Left ventricle myocardium inferior (tissue), 1 donor: ENCODE data around the gene IL22RA2. TPM values are rescaled to one million over a fixed set of nuclear protein-coding genes. Genes with fewer than 3 reads are reported as not detected.
"Not testable (repeated sequence)": the region's sequence is repeated elsewhere in the genome, so short reads cannot be mapped to it uniquely, and the experiment has no call there.

ENCODE experiments used
- DNase-seq: peaks from one replicate; pipeline ENCODE4 v3.0.0-alpha.2; 2020
- H3K27ac ChIP-seq: fragments of 200-600 bp; replicated peaks from 2 replicates; pipeline ENCODE4 v1.8.0; 2021
- H3K27me3 ChIP-seq: fragments of 200-600 bp; 2 replicates; pipeline ENCODE4 v1.8.0; 2021; ENCODE audit warnings: low read depth
- H3K36me3 ChIP-seq: fragments of 200-600 bp; 2 replicates; pipeline ENCODE4 v1.8.0; 2021
- H3K4me1 ChIP-seq: fragments of 200-600 bp; 2 replicates; pipeline ENCODE4 v1.8.0; 2021
- H3K4me3 ChIP-seq: fragments of 200-600 bp; 2 replicates; pipeline ENCODE4 v1.8.0; 2021; ENCODE audit warnings: mild to moderate bottlenecking, moderate library complexity
- H3K9me3 ChIP-seq: fragments of 200-600 bp; replicated peaks from 2 replicates; pipeline ENCODE4 v1.8.0; 2021
- CTCF ChIP-seq: fragments of 200-600 bp; IDR thresholded peaks from 2 replicates; pipeline ENCODE4 v1.8.0; 2021; ENCODE audit warnings: antibody characterized with exemption, mild to moderate bottlenecking, borderline replicate concordance
- intact Hi-C: fragments of 100-400 bp; cut with micrococcal nuclease; formaldehyde crosslinking; loops from one replicate; pipeline ENCODE4 v1.11.0; 2022
- total RNA-seq: library from RNA; stranded (reverse); fragmentation: NEBNext Ultra II Directional; extraction: Animal tissue kit (Norgen Biotek cat#: 25700); gene quantifications from one replicate; pipeline ENCODE4 v1.2.1, GENCODE V29; 2021
- donor health status: DM: no; HTN: yes; CAD: no; lungs with severe emphysema.

The IL22RA2 gene
- total RNA-seq, 1 donor from 2014 or later, result not detected

DNA sequence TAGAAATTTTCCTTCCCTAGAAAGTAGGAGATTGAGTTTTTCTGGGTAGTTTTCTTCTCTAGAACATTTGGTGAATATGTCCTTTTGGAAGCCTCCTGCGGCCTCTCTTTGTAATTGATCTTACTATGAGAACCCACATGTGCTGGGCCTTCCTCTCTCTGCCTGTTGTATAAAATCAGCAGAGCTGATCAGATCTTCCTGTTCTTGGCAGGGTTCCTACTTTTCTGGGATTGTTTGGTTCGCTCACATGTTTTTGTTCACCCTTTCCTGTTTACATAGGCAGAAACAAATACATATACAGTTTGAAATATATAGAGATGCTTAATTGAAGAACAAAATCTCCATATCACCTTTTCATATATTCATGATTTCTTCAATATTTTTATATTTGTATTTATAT is 57.8 kb downstream of the IL22RA2 start:
- H3K9me3 ChIP-seq, result peaks cover 29% of the 10 kb centered on the region
- H3K4me3 ChIP-seq, result no peak overlapping the region
- H3K36me3 ChIP-seq, result no peaks in the 10 kb centered on the region
- intact Hi-C loops, result no loop called here
- H3K27ac ChIP-seq, result peak overlapping the region; percentile 41
- H3K27me3 ChIP-seq, result no peaks in the 10 kb centered on the region
- no peak for TF ChIP-seq CTCF
- DNase-seq, result no peak
- H3K4me1 ChIP-seq, result peaks cover 18% of the 10 kb centered on the region

DNA sequence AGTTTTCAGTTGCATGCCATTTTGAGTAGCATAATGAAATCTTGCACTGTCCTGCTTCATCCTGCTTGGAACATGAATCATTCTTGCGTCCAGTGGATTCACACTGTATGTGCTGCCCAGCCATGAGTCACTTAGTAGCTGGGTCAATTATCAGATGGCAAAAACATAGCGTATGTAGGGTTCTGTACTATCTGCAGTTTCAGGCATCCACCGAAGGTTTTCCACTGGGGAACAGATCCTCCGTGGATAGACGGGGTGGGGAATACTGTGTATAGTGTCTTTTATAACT is 61.4 kb downstream of the IL22RA2 start:
- Histone ChIP-seq H3K27ac (no peak overlapping the region), H3K9me3 (no peaks in the 10 kb centered on the region), H3K36me3 (no peaks in the 10 kb centered on the region), H3K27me3 (no peaks in the 10 kb centered on the region), H3K4me1 (peaks cover 18% of the 10 kb centered on the region), H3K4me3 (no peak overlapping the region)
- TF ChIP-seq CTCF, result no peak
- intact Hi-C loops, result no loop called here
- no peak for DNase-seq

DNA sequence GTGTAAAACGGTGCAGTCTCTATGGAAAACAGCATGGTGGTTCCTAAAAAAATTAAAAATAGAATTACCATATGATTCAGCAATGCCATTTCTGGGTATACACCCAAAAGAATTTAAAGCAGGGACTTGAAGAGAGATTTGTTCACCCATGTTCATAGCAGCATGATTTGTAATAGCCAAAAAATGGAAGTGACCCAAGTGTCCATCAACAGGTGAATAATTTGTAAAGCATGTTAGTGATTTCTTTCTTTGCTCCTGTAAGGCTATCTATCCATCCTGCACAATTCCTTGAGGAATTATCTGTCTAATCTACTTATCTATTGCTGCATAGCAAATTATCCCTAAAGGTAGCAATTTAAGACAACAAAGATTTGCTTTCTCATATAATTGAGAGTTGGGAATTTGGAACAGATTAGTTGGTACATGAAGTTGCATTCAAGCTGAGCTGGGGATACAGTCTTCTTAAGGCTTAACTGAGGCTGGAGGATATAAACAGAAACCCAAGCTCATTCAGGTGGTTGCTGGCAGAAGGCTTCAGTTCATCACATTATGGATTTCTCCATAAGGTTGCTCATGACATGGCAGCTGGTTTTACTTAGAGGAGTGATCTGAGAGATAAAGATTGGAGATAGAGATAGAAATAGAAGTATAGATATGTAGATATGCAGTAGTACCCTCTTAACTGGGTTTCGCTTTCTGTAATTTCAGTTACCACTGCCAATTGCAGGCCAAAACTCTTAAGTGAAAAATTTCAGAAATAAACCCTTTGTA is 62.0 kb downstream of the IL22RA2 start:
- Histone ChIP-seq H3K36me3 (no peaks in the 10 kb centered on the region), H3K4me3 (no peak overlapping the region), H3K9me3 (no peaks in the 10 kb centered on the region), H3K27me3 (no peaks in the 10 kb centered on the region), H3K27ac (no peak overlapping the region), H3K4me1 (peaks cover 14% of the 10 kb centered on the region)
- no peak for TF ChIP-seq CTCF
- no peak for DNase-seq
- intact Hi-C loops, result no loop called here

- DNase-seq, result no peak
- no peak overlapping the region for H3K4me3 ChIP-seq
- H3K36me3 ChIP-seq, result no peaks in the 10 kb centered on the region
- intact Hi-C loops, result no loop called here
- peaks cover 4% of the 10 kb centered on the region for H3K9me3 ChIP-seq
- peaks cover 15% of the 10 kb centered on the region for H3K4me1 ChIP-seq
- H3K27me3 ChIP-seq, result no peaks in the 10 kb centered on the region
- H3K27ac ChIP-seq, result no peak overlapping the region
- no peak for TF ChIP-seq CTCF
Measured at GRCh38 chr6:137107767-137108105, 65.7 kb downstream of the IL22RA2 start.

GRCh38 chr6:137107047-137107766 is 66.2 kb downstream of the IL22RA2 start:
- intact Hi-C loops, H3K9me3 ChIP-seq, DNase-seq, H3K4me3 ChIP-seq, H3K27me3 ChIP-seq, H3K36me3 ChIP-seq: not testable (repeated sequence)
- Histone ChIP-seq H3K27ac (peak overlapping the region; percentile 65), H3K4me1 (peaks cover 15% of the 10 kb centered on the region)

- H3K36me3 ChIP-seq, result no peaks in the 10 kb centered on the region
- H3K27me3 ChIP-seq, result no peaks in the 10 kb centered on the region
- no peak for DNase-seq
- H3K27ac ChIP-seq, result peak overlapping the region; percentile 65
- no peak overlapping the region for H3K4me3 ChIP-seq
- intact Hi-C loops, result no loop called here
- H3K9me3 ChIP-seq, result peaks cover 4% of the 10 kb centered on the region
- no peak for TF ChIP-seq CTCF
- peaks cover 15% of the 10 kb centered on the region for H3K4me1 ChIP-seq
Measured at GRCh38 chr6:137106183-137106582, 67.3 kb downstream of the IL22RA2 start.
